ENCODE measurements around the gene ATP6V0D1. TPM values are rescaled to one million over a fixed set of nuclear protein-coding genes. Genes with fewer than 3 reads are reported as not detected.

The ATP6V0D1 gene
- polyA plus RNA-seq, 1 donor from 2014 or later, result 188 TPM

DNA sequence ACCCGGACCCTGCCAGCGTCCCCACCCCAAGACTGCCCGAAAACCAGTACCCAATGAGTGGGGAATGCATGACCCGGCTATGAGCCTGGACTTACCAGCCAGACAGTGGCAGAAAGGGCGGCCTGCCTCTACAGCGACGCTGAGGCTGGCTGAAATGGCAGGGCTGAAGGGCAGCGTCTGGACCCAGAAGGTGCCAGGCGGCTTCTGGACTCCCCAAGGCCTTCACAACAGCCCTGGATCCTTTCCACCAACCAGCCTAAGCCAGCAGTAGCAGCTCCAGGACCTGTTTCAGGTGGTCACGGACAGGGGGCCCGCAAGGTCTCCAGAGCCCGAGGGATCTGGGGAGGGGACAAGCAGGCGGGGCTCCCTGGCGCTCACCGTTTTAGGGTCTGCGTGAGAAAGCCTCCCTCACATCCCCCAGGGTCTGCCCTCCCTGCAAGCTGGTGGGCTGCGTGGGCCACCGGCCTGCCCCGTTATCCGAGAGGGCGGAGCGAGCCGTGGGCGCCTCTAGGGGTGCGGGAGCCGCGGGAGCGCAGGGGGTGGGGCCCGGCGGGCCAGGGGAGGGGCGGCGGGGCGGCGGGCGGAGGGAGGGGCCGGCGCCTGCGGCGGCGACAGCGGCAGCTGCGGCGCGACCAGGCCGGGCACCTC lies 47.4 kb upstream of the ATP6V0D1 start, which contains the start of gene RIPOR1:
Gene RIPOR1, plus strand, starts transcription at position 608 of the 648 bp plus-strand sequence. CDS start 9,618 bp downstream, outside the sequence.
- no peaks in the 10 kb centered on the region for H3K9me2 ChIP-seq (ENCODE audit: insufficient read depth, low read length)
- H3K27ac ChIP-seq (ENCODE audit: low read length), result peak within 1 kb of the TSS; percentile 52
- peak within 1 kb of the TSS; percentile 92 for H3K9ac ChIP-seq (ENCODE audit: low read length)
- no peaks in the 10 kb centered on the region for H4K20me1 ChIP-seq (ENCODE audit: insufficient read depth)
- TF ChIP-seq POLR2AphosphoS5 (IDR thresholded peaks at IDR 0.05), result no peak
- no peak for TF ChIP-seq SMC3 (conservative IDR thresholded peaks at IDR 0.05; ENCODE audit: poor library complexity)
- no peak for TF ChIP-seq EZH2 (IDR thresholded peaks at IDR 0.05; ENCODE audit: borderline replicate concordance, insufficient read depth, low read length, poor library complexity, severe bottlenecking)
- TF ChIP-seq RAD21 (conservative IDR thresholded peaks at IDR 0.05), result no peak
- TF ChIP-seq, protein P1, sequence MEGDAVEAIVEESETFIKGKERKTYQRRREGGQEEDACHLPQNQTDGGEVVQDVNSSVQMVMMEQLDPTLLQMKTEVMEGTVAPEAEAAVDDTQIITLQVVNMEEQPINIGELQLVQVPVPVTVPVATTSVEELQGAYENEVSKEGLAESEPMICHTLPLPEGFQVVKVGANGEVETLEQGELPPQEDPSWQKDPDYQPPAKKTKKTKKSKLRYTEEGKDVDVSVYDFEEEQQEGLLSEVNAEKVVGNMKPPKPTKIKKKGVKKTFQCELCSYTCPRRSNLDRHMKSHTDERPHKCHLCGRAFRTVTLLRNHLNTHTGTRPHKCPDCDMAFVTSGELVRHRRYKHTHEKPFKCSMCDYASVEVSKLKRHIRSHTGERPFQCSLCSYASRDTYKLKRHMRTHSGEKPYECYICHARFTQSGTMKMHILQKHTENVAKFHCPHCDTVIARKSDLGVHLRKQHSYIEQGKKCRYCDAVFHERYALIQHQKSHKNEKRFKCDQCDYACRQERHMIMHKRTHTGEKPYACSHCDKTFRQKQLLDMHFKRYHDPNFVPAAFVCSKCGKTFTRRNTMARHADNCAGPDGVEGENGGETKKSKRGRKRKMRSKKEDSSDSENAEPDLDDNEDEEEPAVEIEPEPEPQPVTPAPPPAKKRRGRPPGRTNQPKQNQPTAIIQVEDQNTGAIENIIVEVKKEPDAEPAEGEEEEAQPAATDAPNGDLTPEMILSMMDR (IDR thresholded peaks at IDR 0.05; ENCODE audit: poor library complexity, severe bottlenecking), result no peak
- TF ChIP-seq, protein P2, sequence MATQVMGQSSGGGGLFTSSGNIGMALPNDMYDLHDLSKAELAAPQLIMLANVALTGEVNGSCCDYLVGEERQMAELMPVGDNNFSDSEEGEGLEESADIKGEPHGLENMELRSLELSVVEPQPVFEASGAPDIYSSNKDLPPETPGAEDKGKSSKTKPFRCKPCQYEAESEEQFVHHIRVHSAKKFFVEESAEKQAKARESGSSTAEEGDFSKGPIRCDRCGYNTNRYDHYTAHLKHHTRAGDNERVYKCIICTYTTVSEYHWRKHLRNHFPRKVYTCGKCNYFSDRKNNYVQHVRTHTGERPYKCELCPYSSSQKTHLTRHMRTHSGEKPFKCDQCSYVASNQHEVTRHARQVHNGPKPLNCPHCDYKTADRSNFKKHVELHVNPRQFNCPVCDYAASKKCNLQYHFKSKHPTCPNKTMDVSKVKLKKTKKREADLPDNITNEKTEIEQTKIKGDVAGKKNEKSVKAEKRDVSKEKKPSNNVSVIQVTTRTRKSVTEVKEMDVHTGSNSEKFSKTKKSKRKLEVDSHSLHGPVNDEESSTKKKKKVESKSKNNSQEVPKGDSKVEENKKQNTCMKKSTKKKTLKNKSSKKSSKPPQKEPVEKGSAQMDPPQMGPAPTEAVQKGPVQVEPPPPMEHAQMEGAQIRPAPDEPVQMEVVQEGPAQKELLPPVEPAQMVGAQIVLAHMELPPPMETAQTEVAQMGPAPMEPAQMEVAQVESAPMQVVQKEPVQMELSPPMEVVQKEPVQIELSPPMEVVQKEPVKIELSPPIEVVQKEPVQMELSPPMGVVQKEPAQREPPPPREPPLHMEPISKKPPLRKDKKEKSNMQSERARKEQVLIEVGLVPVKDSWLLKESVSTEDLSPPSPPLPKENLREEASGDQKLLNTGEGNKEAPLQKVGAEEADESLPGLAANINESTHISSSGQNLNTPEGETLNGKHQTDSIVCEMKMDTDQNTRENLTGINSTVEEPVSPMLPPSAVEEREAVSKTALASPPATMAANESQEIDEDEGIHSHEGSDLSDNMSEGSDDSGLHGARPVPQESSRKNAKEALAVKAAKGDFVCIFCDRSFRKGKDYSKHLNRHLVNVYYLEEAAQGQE (IDR thresholded peaks at IDR 0.05; ENCODE audit: borderline replicate concordance), result no peak
- no peak for TF ChIP-seq MXI1 (conservative IDR thresholded peaks at IDR 0.05; ENCODE audit: poor library complexity, severe bottlenecking)
- no peak for TF ChIP-seq EP300 (conservative IDR thresholded peaks at IDR 0.05; ENCODE audit: poor library complexity, severe bottlenecking)
- no peak for TF ChIP-seq TAF1 (IDR thresholded peaks at IDR 0.05; ENCODE audit: low read depth)
- H3K9me3 ChIP-seq (ENCODE audit: low read length), result no peaks in the 10 kb centered on the region
- H3F3A ChIP-seq (ENCODE audit: insufficient read depth, low read length, poor library complexity, severe bottlenecking), result no peaks in the 10 kb centered on the region
- no peaks in the 10 kb centered on the region for H3K36me3 ChIP-seq (ENCODE audit: insufficient read depth, low read length)
- peak within 1 kb of the TSS; percentile 91 for H3K4me2 ChIP-seq (ENCODE audit: low read length)
- H3K79me2 ChIP-seq (replicated peaks; ENCODE audit: insufficient read depth, low read length), result peaks cover 22% of the 10 kb centered on the region
- H2AFZ ChIP-seq (ENCODE audit: low read depth, low read length), result peak within 1 kb of the TSS; percentile 60
- H3K4me3 ChIP-seq (ENCODE audit: low read length), result peak within 1 kb of the TSS; percentile 90
- no peaks in the 10 kb centered on the region for H3K27me3 ChIP-seq (ENCODE audit: insufficient read depth, low read depth, low read length)

DNA sequence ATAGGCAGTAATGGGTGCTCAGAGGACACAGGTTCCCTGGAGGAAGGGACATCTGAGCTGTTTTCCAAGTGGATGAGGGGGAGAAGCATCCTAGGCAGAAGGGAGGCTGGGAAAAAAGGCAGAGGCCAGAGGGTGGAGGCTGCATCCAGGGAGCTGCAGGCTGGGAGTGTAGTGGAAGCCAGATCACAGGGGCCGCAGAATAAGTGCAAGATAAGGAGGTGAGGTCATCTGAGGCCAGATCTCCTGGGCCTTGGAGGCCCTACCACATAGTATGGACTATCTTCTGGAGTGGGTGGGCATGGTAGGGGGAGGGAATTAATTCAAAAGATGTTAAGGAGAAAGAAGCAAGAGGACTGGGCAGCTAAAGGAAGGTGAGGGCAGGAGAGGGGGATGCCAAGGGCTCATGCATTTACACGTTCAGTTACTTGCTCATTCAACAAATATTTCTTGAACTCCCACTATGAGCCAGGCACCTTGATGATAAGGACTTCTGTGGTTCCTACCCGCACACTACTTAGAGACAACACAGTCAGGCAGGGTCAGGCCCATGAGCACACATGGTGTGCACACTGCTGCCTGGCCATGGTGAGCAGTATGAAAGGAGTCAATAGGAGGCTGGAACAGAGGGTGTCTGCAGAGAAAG lies 45.3 kb upstream of the ATP6V0D1 start:
- no peak for TF ChIP-seq EP300 (conservative IDR thresholded peaks at IDR 0.05; ENCODE audit: poor library complexity, severe bottlenecking)
- no peak for TF ChIP-seq POLR2AphosphoS5 (IDR thresholded peaks at IDR 0.05)
- no peak for TF ChIP-seq SMC3 (conservative IDR thresholded peaks at IDR 0.05; ENCODE audit: poor library complexity)
- no peak for TF ChIP-seq EZH2 (IDR thresholded peaks at IDR 0.05; ENCODE audit: borderline replicate concordance, insufficient read depth, low read length, poor library complexity, severe bottlenecking)
- TF ChIP-seq, protein P1 (IDR thresholded peaks at IDR 0.05; ENCODE audit: poor library complexity, severe bottlenecking), result no peak
- no peak for TF ChIP-seq MXI1 (conservative IDR thresholded peaks at IDR 0.05; ENCODE audit: poor library complexity, severe bottlenecking)
- no peak for TF ChIP-seq TAF1 (IDR thresholded peaks at IDR 0.05; ENCODE audit: low read depth)
- TF ChIP-seq, protein P2 (IDR thresholded peaks at IDR 0.05; ENCODE audit: borderline replicate concordance), result no peak
- no peak for TF ChIP-seq RAD21 (conservative IDR thresholded peaks at IDR 0.05)
- Histone ChIP-seq H3K79me2 (replicated peaks; ENCODE audit: insufficient read depth, low read length) (peaks cover 16% of the 10 kb centered on the region), H3K27me3 (ENCODE audit: insufficient read depth, low read depth, low read length) (no peaks in the 10 kb centered on the region), H3K4me2 (ENCODE audit: low read length) (no peak overlapping the region), H3K4me3 (ENCODE audit: low read length) (no peak overlapping the region), H3K36me3 (ENCODE audit: insufficient read depth, low read length) (no peaks in the 10 kb centered on the region), H3F3A (ENCODE audit: insufficient read depth, low read length, poor library complexity, severe bottlenecking) (no peaks in the 10 kb centered on the region), H3K27ac (ENCODE audit: low read length) (no peak overlapping the region), H3K9ac (ENCODE audit: low read length) (no peak overlapping the region), H3K9me3 (ENCODE audit: low read length) (no peaks in the 10 kb centered on the region), H2AFZ (ENCODE audit: low read depth, low read length) (no peak overlapping the region), H3K9me2 (ENCODE audit: insufficient read depth, low read length) (no peaks in the 10 kb centered on the region), H4K20me1 (ENCODE audit: insufficient read depth) (no peaks in the 10 kb centered on the region)
